GM23338 (cell line): ENCODE data around the gene MYOM1. TPM values are rescaled to one million over a fixed set of nuclear protein-coding genes. Genes with fewer than 3 reads are reported as not detected.

Source experiments
- CREB1 ChIP-seq: fragments of 250-450 bp; sonication (Bioruptor Pico); IDR thresholded peaks from 2 replicates; pipeline ENCODE4 v1.5.0; 2020; ENCODE audit warnings: low read depth, mild to moderate bottlenecking, moderate library complexity
- EZH2 ChIP-seq: fragments of 200-600 bp; sonication (generic); IDR thresholded peaks from one replicate; pipeline ENCODE4 v1.8.0; 2017; ENCODE audit warnings: antibody characterized with exemption, mild to moderate bottlenecking, low read depth; ENCODE audit not compliant: unreplicated experiment
- EZH2phosphoT487 ChIP-seq: fragments of 200-600 bp; sonication (generic); IDR thresholded peaks from one replicate; pipeline ENCODE4 v1.8.1; 2018; ENCODE audit warnings: antibody characterized with exemption; ENCODE audit not compliant: unreplicated experiment
- JUNB ChIP-seq: IDR thresholded peaks from one replicate; pipeline ENCODE4 v1.6.1; 2016; ENCODE audit warnings: antibody characterized with exemption; ENCODE audit not compliant: unreplicated experiment
- ZNF114 ChIP-seq: fragments of 250-450 bp; sonication (Bioruptor Pico); IDR thresholded peaks from 2 replicates; pipeline ENCODE4 v1.5.0; 2020; ENCODE audit warnings: mild to moderate bottlenecking, moderate library complexity
- ZNF331 ChIP-seq: fragments of 250-450 bp; sonication (Bioruptor Pico); IDR thresholded peaks from 2 replicates; pipeline ENCODE4 v1.5.0; 2020; ENCODE audit warnings: low read depth, mild to moderate bottlenecking, moderate library complexity
- polyA plus RNA-seq: library from polyadenylated mRNA; unstranded; fragments of >200 nt; fragmentation: Nextera tagmentation; extraction: Ambion mirVana; gene quantifications from 2 replicates; pipeline ENCODE4 v1.2.1, GENCODE V29; 2016
- total RNA-seq: library from RNA; depleted of rRNA; stranded (reverse); fragments of >200 nt; shearing (Covaris generic); gene quantifications from 2 replicates; pipeline ENCODE4 v1.2.3, GENCODE V29; 2014
- TF ChIP-seq, protein P1 (sequence below): fragments of 250-450 bp; sonication (Bioruptor Pico); IDR thresholded peaks from 2 replicates; pipeline ENCODE4 v1.5.0; 2020; ENCODE audit warnings: mild to moderate bottlenecking, moderate library complexity
- TF ChIP-seq, protein P2 (sequence below): IDR thresholded peaks from one replicate; pipeline ENCODE4 v1.6.1; 2018; ENCODE audit warnings: antibody characterized with exemption; ENCODE audit not compliant: unreplicated experiment
- TF ChIP-seq, protein P3 (sequence below): IDR thresholded peaks from 2 replicates; pipeline ENCODE4 v1.6.1; 2016; ENCODE audit warnings: antibody characterized with exemption

MYOM1 gene
- total and polyA plus RNA-seq, 2 experiments from 2014 or later: 0.27 to 0.38 TPM

DNA sequence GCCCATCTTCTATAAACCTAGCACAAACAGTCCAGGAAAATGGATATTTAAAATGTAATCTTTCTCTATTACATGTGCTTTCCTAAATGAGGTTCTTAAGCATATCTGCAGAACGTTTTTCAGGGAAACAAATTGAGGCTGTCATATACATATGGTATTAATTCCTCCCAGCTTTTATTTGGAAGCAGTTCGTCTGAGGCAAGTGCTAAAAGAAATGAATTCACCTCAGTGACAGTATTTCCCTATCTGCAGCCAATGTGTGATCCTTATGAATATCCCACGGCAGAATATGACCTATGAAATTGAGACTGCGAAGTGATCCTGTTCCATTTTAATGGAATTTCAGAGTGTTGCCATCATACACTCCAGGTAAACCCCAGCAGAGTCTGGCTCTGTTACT lies 7.1 kb downstream of the MYOM1 start (continued):
- TF ChIP-seq, protein P1, sequence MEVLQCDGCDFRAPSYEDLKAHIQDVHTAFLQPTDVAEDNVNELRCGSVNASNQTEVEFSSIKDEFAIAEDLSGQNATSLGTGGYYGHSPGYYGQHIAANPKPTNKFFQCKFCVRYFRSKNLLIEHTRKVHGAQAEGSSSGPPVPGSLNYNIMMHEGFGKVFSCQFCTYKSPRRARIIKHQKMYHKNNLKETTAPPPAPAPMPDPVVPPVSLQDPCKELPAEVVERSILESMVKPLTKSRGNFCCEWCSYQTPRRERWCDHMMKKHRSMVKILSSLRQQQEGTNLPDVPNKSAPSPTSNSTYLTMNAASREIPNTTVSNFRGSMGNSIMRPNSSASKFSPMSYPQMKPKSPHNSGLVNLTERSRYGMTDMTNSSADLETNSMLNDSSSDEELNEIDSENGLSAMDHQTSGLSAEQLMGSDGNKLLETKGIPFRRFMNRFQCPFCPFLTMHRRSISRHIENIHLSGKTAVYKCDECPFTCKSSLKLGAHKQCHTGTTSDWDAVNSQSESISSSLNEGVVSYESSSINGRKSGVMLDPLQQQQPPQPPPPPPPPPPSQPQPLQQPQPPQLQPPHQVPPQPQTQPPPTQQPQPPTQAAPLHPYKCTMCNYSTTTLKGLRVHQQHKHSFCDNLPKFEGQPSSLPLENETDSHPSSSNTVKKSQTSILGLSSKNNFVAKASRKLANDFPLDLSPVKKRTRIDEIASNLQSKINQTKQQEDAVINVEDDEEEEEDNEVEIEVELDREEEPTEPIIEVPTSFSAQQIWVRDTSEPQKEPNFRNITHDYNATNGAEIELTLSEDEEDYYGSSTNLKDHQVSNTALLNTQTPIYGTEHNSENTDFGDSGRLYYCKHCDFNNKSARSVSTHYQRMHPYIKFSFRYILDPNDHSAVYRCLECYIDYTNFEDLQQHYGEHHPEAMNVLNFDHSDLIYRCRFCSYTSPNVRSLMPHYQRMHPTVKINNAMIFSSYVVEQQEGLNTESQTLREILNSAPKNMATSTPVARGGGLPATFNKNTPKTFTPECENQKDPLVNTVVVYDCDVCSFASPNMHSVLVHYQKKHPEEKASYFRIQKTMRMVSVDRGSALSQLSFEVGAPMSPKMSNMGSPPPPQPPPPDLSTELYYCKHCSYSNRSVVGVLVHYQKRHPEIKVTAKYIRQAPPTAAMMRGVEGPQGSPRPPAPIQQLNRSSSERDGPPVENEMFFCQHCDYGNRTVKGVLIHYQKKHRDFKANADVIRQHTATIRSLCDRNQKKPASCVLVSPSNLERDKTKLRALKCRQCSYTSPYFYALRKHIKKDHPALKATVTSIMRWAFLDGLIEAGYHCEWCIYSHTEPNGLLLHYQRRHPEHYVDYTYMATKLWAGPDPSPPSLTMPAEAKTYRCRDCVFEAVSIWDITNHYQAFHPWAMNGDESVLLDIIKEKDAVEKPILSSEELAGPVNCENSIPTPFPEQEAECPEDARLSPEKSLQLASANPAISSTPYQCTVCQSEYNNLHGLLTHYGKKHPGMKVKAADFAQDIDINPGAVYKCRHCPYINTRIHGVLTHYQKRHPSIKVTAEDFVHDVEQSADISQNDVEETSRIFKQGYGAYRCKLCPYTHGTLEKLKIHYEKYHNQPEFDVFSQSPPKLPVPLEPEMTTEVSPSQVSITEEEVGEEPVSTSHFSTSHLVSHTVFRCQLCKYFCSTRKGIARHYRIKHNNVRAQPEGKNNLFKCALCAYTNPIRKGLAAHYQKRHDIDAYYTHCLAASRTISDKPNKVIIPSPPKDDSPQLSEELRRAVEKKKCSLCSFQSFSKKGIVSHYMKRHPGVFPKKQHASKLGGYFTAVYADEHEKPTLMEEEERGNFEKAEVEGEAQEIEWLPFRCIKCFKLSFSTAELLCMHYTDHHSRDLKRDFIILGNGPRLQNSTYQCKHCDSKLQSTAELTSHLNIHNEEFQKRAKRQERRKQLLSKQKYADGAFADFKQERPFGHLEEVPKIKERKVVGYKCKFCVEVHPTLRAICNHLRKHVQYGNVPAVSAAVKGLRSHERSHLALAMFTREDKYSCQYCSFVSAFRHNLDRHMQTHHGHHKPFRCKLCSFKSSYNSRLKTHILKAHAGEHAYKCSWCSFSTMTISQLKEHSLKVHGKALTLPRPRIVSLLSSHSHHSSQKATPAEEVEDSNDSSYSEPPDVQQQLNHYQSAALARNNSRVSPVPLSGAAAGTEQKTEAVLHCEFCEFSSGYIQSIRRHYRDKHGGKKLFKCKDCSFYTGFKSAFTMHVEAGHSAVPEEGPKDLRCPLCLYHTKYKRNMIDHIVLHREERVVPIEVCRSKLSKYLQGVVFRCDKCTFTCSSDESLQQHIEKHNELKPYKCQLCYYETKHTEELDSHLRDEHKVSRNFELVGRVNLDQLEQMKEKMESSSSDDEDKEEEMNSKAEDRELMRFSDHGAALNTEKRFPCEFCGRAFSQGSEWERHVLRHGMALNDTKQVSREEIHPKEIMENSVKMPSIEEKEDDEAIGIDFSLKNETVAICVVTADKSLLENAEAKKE (CRISPR knock-in tag): no peak
- no peak for TF ChIP-seq JUNB
- no peak for TF ChIP-seq CREB1 (CRISPR knock-in tag)
- TF ChIP-seq EZH2: no peak
- no peak for TF ChIP-seq EZH2phosphoT487
- TF ChIP-seq, protein P2, sequence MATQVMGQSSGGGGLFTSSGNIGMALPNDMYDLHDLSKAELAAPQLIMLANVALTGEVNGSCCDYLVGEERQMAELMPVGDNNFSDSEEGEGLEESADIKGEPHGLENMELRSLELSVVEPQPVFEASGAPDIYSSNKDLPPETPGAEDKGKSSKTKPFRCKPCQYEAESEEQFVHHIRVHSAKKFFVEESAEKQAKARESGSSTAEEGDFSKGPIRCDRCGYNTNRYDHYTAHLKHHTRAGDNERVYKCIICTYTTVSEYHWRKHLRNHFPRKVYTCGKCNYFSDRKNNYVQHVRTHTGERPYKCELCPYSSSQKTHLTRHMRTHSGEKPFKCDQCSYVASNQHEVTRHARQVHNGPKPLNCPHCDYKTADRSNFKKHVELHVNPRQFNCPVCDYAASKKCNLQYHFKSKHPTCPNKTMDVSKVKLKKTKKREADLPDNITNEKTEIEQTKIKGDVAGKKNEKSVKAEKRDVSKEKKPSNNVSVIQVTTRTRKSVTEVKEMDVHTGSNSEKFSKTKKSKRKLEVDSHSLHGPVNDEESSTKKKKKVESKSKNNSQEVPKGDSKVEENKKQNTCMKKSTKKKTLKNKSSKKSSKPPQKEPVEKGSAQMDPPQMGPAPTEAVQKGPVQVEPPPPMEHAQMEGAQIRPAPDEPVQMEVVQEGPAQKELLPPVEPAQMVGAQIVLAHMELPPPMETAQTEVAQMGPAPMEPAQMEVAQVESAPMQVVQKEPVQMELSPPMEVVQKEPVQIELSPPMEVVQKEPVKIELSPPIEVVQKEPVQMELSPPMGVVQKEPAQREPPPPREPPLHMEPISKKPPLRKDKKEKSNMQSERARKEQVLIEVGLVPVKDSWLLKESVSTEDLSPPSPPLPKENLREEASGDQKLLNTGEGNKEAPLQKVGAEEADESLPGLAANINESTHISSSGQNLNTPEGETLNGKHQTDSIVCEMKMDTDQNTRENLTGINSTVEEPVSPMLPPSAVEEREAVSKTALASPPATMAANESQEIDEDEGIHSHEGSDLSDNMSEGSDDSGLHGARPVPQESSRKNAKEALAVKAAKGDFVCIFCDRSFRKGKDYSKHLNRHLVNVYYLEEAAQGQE: no peak
- no peak for TF ChIP-seq ZNF114 (CRISPR knock-in tag)
- TF ChIP-seq ZNF331: no peak
- TF ChIP-seq, protein P3, sequence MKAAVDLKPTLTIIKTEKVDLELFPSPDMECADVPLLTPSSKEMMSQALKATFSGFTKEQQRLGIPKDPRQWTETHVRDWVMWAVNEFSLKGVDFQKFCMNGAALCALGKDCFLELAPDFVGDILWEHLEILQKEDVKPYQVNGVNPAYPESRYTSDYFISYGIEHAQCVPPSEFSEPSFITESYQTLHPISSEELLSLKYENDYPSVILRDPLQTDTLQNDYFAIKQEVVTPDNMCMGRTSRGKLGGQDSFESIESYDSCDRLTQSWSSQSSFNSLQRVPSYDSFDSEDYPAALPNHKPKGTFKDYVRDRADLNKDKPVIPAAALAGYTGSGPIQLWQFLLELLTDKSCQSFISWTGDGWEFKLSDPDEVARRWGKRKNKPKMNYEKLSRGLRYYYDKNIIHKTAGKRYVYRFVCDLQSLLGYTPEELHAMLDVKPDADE: no peak
